HG03039 (cell line): ENCODE data around the gene NRCAM.

Source experiments
- ATAC-seq: cut with Tn5 transposase; IDR thresholded peaks from one replicate; pipeline ENCODE4 v1.9.1; 2021; ENCODE audit warnings: mild to moderate bottlenecking, moderate library complexity; ENCODE audit not compliant: unreplicated experiment

The NRCAM gene

DNA sequence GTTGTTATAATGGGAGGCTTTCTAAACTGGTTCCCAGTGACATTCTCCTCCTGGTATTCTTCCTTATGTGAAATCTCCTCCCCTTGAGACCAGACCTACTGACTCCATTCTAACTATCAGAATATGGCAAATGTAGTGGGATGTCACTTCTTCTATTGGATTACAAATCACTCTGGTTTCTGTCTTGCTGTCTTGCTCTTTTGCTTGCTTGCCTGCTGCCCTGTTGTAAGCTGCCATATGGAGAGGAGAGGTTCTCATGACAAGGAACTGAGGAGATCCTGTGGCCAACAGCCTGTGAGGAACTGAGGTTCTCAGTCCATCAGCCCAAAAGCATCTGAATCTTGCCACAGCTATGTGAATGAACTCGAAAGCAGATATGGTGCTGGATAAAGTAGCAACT lies 4.7 kb upstream of the NRCAM start:
- no peak for ATAC-seq

DNA sequence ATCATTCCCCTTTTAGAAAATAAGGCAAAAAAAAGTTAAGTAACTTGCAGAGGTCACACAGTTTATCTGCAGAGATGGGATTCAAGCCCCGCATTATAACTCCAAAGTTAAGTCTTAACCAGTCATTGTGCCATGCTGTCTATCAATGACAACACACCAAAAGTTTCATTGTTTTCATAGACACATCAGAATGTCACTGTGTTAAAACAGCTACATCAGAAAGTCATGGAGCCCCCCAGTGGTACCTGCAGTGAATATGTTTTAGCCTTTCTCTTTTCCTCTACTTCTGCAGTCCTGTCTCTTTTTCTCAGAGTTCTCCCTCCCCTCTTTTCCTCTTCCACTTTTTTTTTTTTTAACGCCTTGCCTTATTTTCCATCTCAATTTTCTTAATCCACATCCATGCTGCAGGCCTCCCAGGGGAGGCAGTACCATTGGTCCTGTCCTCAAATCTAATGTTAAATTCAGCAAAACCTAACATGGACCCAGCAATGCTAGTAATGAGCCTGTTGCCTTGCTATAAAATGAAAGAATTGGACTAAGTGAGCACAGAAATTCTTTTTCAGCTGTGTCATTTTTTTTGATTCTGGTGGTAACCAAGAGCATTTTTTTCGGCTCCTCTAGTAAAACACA lies 3.8 kb upstream of the NRCAM start:
- ATAC-seq, result no peak

DNA sequence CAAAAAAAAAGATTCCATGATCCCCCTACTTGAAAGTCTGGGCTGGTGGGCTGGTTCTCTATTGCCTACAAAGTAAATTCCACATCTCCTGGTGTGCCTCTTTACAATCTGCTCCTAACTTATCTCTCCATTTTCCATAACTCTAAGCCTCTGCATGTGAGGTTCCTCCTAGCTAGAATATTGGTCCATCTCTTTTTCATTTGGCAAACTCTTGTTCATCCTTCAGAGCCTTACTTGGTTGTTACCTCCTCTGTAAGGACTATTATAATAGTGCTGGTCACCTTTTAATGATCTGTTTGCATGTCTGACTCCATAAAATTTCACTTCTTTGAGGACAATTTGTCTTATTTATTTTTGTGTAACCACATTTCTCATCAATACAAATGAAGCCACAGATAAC lies 1.6 kb upstream of the NRCAM start:
- no peak for ATAC-seq

DNA sequence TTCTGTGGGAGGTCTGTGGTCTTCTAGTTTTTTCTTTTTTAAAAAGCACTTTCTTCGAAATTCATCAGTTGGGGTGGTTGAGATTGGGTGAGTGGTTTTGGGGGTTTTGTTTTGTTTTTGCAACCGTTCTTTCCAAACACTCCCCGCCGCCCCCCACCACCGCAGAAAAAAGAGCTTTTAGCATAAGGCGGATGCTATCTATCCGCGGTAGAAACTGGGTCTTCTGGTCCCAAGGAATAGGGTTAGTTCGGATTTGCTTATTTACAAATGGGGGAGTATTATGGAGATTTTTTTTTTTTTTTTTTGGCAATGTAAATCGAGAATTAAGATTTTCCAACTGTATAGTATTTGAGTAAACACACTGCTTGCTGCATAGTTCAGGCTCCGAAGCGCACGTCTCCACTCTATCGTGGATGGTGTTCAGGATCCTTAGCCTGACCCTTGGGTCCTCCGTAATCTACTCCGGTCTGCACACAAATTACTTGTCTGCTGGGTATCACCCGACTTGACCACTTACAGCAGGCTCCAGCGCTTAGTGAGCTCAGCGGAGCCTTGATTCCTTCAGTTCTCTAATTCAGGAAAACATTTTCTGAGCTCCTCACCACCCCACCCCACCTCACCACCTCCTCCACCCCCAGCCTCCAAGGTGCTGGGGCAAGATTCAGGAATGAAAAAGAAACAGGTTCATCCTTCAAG lies 757 bp upstream of the NRCAM start:
- ATAC-seq, result no peak

DNA sequence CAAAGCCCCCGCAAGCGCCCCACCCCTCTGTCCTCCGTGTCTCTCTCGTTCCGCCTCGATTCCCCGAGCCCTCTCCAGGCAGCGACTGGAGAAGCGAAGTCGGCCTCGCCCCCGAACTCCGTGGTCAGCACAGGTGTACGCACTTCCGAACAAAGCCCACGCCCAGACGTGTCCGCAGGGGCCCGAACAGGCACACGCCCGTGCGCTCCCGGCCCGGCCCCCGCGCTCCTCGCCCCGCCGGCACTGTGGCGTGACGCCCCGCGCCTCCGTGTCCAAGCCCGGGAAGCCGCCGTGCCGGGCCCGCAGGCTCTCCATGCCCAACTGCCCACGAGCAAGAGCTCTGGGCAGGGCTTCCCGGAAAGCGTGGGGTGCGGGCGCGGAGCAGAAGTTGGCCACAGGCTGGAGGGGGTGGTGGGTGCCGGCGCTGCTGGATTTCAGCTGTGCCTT lies 662 bp downstream of the NRCAM start:
- ATAC-seq, result no peak

DNA sequence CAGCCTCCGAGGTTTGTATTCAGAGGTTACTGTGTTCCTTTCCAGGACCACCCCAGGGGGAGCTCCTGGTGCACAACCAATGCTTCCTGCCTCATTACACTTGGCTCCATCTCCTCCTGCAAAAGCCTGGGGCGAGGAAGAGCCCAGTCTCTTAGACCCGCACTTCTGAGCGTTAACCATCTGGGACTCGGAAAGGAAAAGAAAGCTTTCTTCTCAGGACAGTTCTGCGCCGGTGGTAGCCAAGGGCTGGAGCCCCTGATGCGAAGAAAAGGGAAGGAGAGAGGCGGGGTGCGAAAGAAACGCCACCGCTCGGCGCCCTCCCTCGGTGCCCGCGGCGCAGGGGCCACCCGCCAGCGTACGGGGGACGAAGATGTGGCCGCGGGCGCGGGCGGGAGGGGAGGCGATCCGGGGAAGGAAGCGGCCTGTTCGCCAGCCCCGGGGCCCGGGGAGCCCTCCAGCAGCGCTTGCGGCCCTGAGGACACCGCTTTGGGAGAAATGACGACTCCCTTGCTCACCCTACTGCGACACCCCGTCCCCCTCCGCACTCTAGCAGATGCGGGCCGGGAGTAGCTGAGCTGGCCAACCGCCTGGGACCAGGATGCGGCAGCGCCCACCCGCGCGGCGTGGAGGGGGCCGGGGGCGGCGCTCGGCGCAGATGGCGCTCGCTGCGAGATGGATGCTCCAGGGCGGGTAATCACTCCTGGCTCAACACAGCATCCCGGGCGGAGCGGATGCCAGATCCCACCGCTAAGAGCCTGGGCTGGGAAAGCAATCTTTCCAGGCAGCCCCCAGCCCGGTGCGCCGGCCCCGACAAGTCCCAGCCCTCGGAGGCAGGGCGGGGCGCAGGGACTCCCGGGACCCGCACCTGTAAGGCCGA lies 1.3 kb downstream of the NRCAM start:
- ATAC-seq, result no peak

DNA sequence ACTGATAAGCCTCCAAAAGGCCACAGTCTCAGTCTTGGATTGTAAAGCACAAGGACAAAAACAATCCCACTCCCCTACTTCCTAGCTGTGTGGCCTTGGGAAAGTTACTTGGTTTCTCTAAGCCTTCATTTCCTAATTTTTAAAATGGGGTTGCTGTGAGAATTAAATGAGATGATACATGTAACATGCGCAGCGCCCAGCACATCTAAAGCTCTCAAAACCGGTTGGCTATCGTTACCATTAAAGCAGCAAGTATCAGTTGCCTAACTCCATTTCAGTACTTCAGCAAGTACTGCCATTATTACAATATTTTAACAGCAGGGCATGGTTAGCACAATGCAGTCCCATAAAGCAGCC lies 1.9 kb downstream of the NRCAM start:
- ATAC-seq, result no peak

DNA sequence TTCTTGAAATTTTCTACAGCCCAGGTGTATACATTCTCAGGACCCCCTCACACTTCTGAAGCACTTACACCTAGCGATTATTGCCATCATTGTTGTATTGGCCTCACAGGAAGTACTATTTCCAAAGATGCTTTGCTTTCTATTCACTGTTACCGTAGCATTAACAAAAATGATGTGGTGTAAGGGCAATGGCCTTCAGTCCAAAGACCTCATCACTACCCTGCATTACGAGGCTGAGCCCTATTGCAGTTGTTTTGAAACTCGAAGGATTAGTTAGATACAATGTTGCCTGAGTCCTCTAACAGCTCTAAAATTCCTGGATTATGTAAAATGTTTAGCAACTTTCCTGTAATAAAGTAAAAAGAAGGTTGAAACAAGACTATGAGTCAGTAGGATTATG lies 2.9 kb downstream of the NRCAM start:
- ATAC-seq, result no peak

DNA sequence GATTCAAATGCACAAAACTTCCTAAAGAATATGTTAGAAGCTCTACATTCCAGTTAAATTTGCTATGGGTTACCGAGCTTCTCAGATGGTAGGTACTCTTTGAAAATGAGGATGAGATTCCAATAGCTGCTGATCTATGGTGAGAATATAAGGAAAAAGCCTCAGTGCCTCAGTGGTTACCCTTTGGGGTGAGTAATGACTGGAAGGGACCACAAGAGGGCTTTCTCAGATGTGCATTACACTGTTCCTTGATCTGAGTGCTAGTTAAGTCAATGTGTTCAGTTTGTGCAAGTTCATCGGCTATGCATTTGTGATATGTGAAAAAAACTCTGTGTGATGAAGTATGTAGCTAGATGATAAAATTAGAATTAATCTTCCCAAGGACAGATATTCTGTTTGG lies 3.5 kb downstream of the NRCAM start:
- ATAC-seq, result no peak

DNA sequence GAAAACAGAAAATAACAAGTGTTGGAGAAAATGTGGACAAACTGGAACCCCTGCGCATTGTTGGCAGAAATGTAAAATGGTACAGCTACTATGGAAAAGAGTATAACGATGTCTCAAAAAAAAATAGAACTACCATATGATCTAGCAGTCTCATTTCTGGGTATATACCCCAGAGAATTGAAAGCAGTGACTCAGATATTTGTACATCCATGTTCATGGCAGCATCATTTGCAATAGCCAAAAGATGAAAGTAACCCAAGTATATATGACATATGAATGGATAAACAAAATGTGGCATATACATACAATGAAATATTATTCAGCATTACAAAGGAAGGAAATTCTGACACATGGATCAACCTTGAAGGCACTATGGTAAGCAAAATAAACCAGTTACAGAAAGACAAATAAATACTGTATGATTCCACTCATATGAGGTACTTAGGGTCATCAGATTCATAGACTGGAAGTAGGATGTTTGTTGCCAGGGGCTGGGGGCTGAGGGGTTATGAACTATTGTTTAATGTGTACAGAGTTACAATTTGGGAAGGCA lies 4.9 kb downstream of the NRCAM start:
- no peak for ATAC-seq

DNA sequence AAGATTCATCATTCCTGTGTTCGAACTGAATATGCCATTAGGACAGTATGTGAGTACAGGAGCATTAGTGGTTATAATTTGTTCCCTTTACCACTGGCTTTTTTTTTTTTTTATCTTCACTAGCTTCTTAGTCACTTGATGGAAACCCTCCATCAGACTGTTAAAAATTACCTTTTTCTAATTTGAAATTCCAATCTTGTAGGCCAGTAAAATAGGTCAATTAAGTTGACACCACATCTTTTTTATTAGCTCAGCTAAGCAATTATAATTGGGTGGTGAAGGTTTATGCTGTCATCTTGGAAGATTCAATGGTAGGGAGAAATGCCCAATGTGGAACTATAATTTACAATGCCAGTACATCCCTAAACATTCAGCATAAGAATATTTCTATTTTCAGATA lies 6.1 kb downstream of the NRCAM start:
- no peak for ATAC-seq

DNA sequence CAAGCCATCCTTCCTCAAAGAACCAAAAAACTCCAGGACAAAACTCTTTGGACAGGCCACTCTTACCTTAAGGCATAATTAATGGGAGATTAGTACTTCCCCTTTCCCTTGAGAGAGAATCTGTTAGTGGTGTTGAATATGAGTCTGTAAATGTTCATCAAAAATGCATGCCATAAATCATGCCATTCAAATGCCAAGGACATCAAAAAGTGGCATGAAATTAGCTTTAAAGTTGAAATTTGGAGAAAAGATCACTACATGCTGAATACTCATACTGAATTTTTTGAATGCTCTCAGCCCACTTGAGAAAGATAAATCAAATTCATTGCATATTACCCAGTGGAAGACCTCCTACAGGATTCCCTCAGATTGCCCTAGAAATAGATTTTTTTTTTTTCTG lies 6.7 kb downstream of the NRCAM start:
- ATAC-seq, result no peak

DNA sequence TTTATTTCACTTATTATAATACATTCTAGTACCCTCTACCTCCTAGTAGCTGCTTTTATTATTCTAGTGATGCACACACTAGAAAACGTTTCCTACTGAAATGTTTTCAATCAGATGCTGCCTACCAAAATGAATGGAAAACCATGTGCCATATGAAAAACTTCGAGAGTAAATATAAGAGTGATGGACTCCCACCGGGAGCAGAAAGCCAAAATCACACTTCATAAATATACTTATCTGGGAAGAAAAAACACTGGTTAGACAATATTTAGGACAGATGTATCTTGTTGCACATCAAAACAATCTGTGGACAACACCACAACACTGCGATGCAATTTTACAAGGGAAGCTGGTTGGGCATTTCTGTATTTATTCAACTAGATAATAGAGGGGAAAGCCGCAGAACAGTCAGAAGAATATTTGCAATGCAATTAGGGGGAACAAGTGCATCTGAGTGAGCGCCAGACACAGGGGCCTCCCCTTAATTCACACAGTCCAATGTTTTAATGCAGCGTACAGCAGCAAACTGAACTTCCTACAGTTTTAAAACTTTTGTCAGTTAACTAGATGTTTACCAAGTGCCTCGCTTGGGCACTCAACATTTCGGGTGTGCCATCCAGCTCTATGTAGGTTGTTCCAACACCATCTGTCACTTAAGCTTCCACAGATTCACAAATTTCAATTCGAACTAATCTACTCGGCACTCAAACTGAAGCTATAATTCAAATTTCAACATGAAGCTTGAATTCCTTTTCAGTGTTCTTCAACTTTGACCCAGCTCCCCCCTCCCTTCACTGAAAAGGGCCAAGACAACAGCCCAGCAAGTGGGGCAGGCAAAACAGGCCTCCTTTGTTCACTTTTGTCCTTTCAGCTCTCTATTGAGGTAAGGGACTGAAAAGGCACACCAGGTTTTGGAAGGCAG lies 7.4 kb downstream of the NRCAM start:
- no peak for ATAC-seq

DNA sequence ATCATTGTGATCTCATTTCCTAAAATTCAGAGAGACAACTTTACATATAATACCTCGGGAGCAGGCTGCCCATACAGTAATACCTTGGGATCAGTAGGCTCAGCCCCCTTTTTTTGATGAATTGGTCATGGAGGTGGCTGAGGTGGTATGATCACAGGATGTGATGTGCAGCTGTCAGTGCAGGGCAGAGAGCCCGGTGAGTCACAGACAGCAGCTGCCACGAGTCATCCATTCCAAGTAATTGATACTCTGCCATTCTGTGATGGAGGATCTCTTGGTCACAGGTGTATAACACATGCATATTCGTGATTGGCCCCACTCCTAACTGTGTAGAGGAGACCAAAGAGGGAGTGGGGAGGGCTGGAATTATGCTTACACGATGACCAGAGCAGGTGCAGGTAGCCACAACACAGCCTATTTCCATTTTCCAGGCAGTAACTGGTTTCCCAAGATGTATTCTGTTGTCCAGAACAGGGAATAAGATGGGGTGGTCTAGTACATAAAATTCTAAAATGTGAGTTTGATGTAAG lies 14.1 kb downstream of the NRCAM start:
- ATAC-seq, result no peak

DNA sequence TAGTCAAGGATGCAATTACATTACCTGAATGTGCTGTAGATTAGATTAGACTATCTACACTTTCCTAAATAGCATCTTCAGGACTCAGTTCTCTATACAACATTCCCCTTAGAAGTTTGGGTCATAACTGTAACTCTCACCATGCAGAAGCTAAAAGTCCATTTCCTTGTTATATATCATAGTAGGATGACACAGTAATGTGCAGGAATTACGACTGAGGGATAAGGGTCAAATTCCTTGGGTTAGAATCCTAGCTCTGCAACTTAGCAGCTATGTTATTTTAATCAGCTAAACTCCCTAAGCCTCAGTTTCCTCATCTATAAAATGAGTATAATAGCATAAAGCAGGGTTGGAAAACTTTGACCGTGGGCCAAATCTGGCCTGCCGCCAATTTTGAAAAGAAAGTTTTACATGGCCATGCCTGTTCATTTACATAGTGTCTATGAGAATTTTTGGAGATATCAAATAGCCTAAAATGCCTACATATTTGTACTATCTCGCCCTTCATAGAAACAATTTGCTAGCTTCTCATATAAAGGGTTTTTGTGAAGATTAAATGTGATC lies 14.8 kb downstream of the NRCAM start:
- no peak for ATAC-seq

DNA sequence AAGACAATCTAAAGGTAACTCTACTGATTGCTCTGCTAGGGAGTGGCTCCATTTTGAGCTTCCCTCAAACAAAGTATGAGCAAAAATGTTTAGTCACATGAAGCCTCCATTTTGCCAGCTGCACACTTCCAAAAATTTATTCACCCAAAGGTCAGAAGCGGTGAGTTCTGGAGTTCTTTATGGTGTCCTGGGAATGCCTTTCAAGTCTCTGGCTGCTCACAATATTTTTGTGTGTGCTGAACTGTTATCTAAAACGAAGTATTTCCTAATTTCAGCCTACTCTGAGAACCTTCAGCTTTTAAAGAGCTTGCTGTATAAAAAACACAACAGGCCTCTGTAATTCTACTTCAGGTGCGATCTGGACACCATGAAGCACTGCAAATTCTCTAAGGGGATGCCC lies 15.6 kb downstream of the NRCAM start:
- ATAC-seq, result no peak

DNA sequence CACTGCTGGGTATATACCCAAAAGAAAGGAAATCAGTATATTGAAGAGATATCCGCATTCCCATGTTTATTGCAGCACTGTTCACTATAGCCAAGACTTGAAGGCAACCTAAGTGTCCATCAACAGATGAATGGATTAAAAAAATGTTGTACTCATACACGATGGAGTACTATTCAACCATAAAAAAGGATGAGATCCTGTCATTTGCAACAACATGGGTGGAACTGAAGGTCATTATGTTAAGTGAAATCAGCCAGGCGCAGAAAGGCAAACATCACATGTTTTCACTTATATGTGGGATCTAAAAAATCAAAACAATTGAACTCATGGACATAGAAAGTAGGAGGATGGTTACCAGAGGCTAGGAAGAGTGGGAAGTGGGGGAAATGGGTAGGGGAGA lies 19.3 kb downstream of the NRCAM start:
- no peak for ATAC-seq

DNA sequence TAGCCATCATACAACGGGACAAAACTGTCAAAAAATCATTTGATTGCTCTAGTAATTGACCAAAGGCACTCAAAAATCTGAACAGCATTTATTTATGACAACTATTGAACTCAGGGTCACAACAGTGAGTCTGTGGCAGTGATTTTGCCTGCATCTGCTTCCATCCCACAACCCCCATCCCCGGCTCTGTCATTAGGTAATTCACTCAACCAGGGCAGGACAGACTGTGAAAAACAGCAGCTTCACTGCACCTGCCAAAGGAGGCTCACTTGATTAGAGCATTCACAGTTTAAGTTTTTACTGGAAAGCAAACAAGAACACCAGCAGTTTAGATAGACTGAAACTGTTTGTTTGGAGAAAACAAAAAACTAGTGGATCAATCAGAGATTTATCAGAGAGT lies 22.2 kb downstream of the NRCAM start:
- no peak for ATAC-seq

DNA sequence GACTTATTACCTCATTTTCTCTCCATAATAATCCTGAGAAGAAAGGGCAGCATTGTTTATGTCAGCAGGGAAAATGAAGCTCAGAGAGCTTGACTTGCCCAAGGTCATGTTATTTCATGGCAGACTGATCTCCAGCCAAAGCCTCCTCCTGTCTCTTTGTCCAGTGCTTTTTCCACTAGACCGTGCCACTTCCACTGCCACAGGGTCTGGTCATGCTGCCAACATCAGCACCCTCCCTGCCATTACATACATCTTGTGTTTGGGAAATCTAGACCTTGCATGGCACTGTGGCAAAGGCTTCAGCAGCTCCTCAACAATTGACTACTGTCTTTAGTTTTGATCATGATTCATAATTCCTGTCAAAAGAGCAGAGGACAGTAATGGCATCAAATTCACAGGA lies 25.1 kb downstream of the NRCAM start:
- no peak for ATAC-seq

DNA sequence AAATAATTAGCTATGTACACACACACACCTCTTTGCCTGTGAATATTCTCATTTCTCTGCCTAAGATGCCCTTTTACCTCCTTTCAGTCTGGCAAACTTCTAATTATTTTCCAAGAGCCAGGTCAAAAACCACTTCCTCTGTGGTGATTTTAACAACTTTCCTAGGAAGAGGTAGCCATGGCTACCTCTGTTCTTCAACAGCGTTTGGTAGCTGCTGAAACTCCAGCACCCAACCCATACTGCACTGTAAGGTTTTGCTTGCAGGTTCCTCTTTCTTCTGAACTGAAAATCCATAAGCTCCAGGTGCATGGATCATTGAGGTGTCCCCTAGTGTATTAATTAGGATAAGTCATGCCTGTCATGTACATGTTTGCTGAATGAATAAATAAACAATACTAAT lies 25.6 kb downstream of the NRCAM start:
- ATAC-seq, result no peak
